ENCODE results near the gene GLT8D1. TPM values are rescaled to one million over a fixed set of nuclear protein-coding genes. Genes with fewer than 3 reads are reported as not detected.

Gene GLT8D1
- total and polyA plus RNA-seq, 2 donors (not counting 1 experiment from before 2014, with no cell fraction given) = 28.1 to 28.7 TPM

GRCh38 chr3:52650439-52650838 lies 55.2 kb downstream of the GLT8D1 start:
- H3K4me2 ChIP-seq (replicated peaks; ENCODE audit: low read depth, low read length, poor library complexity, severe bottlenecking) = no peak overlapping the region
- no peaks in the 10 kb centered on the region for H3K79me2 ChIP-seq (ENCODE audit: control insufficient read depth, insufficient read depth, low read length)
- Mint-ChIP-seq H3K4me3 (no peak overlapping the region), H3K27me3 (no peaks in the 10 kb centered on the region), H3K27ac (no peak overlapping the region), H3K9me3 (ENCODE audit: insufficient read depth) (no peaks in the 10 kb centered on the region), H3K4me1 (no peaks in the 10 kb centered on the region)
- ATAC-seq (ENCODE audit: low read depth) (no peak), DNase-seq (no peak)
- ChIA-PET CTCF (no interaction called here), POLR2A (no interaction called here)
- H3K4me1 ChIP-seq (ENCODE audit: control insufficient read depth in 2 of 2, insufficient read depth in 2 of 2, low read length in 2 of 2) = no peaks in the 10 kb centered on the region
- WGBS (ENCODE audit: insufficient coverage) = no CpG with 5 or more reads among the region's 1 CpG
- TF ChIP-seq EZH2 (IDR thresholded peaks at IDR 0.05; ENCODE audit: borderline replicate concordance, insufficient read depth, low read depth, low read length, poor library complexity, severe bottlenecking) = no peak
- TF ChIP-seq CTCF (IDR thresholded peaks at IDR 0.05) = no peak
- H3K9me3 ChIP-seq (ENCODE audit: control extremely low read depth in 1 of 3, control insufficient read depth in 2 of 3, insufficient read depth in 1 of 3, low read length in 2 of 3) = no peaks in the 10 kb centered on the region
- intact Hi-C loops (cut with micrococcal nuclease) = no loop called here
- no peak overlapping the region for H2AFZ ChIP-seq (ENCODE audit: insufficient read depth, low read depth, low read length, poor library complexity, severe bottlenecking)
- no peak overlapping the region for H3K4me3 ChIP-seq (ENCODE audit: control extremely low read depth in 1 of 5, extremely low read depth in 1 of 5, insufficient read depth in 1 of 5, low read depth in 2 of 5, low read length in 4 of 5)
- H4K20me1 ChIP-seq (ENCODE audit: control insufficient read depth, insufficient read depth, low read length, poor library complexity, severe bottlenecking) = no peaks in the 10 kb centered on the region
- H3K9ac ChIP-seq (ENCODE audit: low read length) = no peak overlapping the region
- H3K27me3 ChIP-seq (replicated peaks in 1 of 4; ENCODE audit: control extremely low read depth in 1 of 4, control insufficient read depth in 3 of 4, insufficient read depth in 4 of 4, low read length in 3 of 4) = no peaks in the 10 kb centered on the region
- no peak overlapping the region for H3K27ac ChIP-seq (ENCODE audit: low read length in 2 of 2)
- H3K36me3 ChIP-seq (replicated peaks in 1 of 2; ENCODE audit: control extremely low read depth in 1 of 2, control insufficient read depth in 1 of 2, extremely low read depth in 1 of 2, insufficient read depth in 2 of 2, low read length in 1 of 2) = peaks cover 29 to 63% of the 10 kb centered on the region in 2 experiments

- H3K79me2 ChIP-seq (ENCODE audit: control insufficient read depth, insufficient read depth, low read length) = no peaks in the 10 kb centered on the region
- no peak overlapping the region for H3K4me2 ChIP-seq (replicated peaks; ENCODE audit: low read depth, low read length, poor library complexity, severe bottlenecking)
- no peak for DNase-seq
- no peaks in the 10 kb centered on the region for H3K9me3 Mint-ChIP-seq (ENCODE audit: insufficient read depth)
- no peak for ATAC-seq (ENCODE audit: low read depth)
- no peaks in the 10 kb centered on the region for H3K4me1 ChIP-seq (ENCODE audit: control insufficient read depth in 2 of 2, insufficient read depth in 2 of 2, low read length in 2 of 2)
- WGBS (ENCODE audit: insufficient coverage) = 95% methylated on average over 3 of the region's 5 CpGs
- no peaks in the 10 kb centered on the region for H3K9me3 ChIP-seq (ENCODE audit: control extremely low read depth in 1 of 3, control insufficient read depth in 2 of 3, insufficient read depth in 1 of 3, low read length in 2 of 3)
- peaks cover 29 to 62% of the 10 kb centered on the region in 2 experiments for H3K36me3 ChIP-seq (replicated peaks in 1 of 2; ENCODE audit: control extremely low read depth in 1 of 2, control insufficient read depth in 1 of 2, extremely low read depth in 1 of 2, insufficient read depth in 2 of 2, low read length in 1 of 2)
- H4K20me1 ChIP-seq (ENCODE audit: control insufficient read depth, insufficient read depth, low read length, poor library complexity, severe bottlenecking) = no peaks in the 10 kb centered on the region
- no peak overlapping the region for H3K9ac ChIP-seq (ENCODE audit: low read length)
- H3K4me3 ChIP-seq (ENCODE audit: control extremely low read depth in 1 of 5, extremely low read depth in 1 of 5, insufficient read depth in 1 of 5, low read depth in 2 of 5, low read length in 4 of 5) = no peak overlapping the region
- no peaks in the 10 kb centered on the region for H3K27me3 ChIP-seq (replicated peaks in 1 of 4; ENCODE audit: control extremely low read depth in 1 of 4, control insufficient read depth in 3 of 4, insufficient read depth in 4 of 4, low read length in 3 of 4)
- no peak overlapping the region for H2AFZ ChIP-seq (ENCODE audit: insufficient read depth, low read depth, low read length, poor library complexity, severe bottlenecking)
- POLR2A ChIA-PET = no interaction called here
- no peaks in the 10 kb centered on the region for H3K27me3 Mint-ChIP-seq
- H3K27ac ChIP-seq (ENCODE audit: low read length in 2 of 2) = no peak overlapping the region
- H3K4me1 Mint-ChIP-seq = no peaks in the 10 kb centered on the region
- TF ChIP-seq CTCF (IDR thresholded peaks at IDR 0.05) = no peak
- TF ChIP-seq EZH2 (IDR thresholded peaks at IDR 0.05; ENCODE audit: borderline replicate concordance, insufficient read depth, low read depth, low read length, poor library complexity, severe bottlenecking) = no peak
- CTCF ChIA-PET = interaction anchor here (1.0 kb wide), 1 partner anchor 18 kb away, joined by 4 read pairs; no protein-coding TSS in a partner anchor
- H3K4me3 Mint-ChIP-seq = no peak overlapping the region
- no peak overlapping the region for H3K27ac Mint-ChIP-seq
- intact Hi-C loops (cut with micrococcal nuclease) = no loop called here
Observed at GRCh38 chr3:52649461-52650210, 56.0 kb downstream of the GLT8D1 start.
